Measurements from ENCODE around the gene PLEKHB2. TPM values are rescaled to one million over a fixed set of nuclear protein-coding genes. Genes with fewer than 3 reads are reported as not detected.

PLEKHB2 gene
- total and polyA plus RNA-seq, 12 donors: 16.1 to 214 (median 96.0) TPM

GRCh38 chr2:131121464-131121863 lies 16.3 kb downstream of the PLEKHB2 start:
- Histone ChIP-seq H3K27ac (peak overlapping the region in 1 of 5 donors; percentile 41), H3K27me3 (no peaks in the 10 kb centered on the region), H3K4me1 (replicated peaks in 1 of 2) (peaks cover 8 to 18% of the 10 kb centered on the region in 2 donors), H3K4me3 (no peak overlapping the region), H3K9me3 (replicated peaks in 1 of 3) (no peaks in the 10 kb centered on the region), H3K36me3 (replicated peaks in 1 of 2) (peaks cover 0 to 17% of the 10 kb centered on the region in 2 donors)
- intact Hi-C loops (cut with DNase I): no loop called here
- TF ChIP-seq POLR2A (IDR thresholded peaks at IDR 0.05): no peak
- TF ChIP-seq CTCF (IDR thresholded peaks at IDR 0.05): no peak
- 67 to 99% (median 90%) methylated on average over 1 to 4 of the region's 4 CpGs for WGBS, 4 donors
- peak in 1 of 7 donors; percentile 42 for DNase-seq

GRCh38 chr2:131122496-131122895 lies 17.4 kb downstream of the PLEKHB2 start:
- TF ChIP-seq POLR2A (IDR thresholded peaks at IDR 0.05): no peak
- TF ChIP-seq CTCF (IDR thresholded peaks at IDR 0.05): no peak
- H3K36me3 ChIP-seq (replicated peaks in 1 of 2): peaks cover 0 to 27% of the 10 kb centered on the region in 2 donors
- H3K9me3 ChIP-seq (replicated peaks in 1 of 3): no peaks in the 10 kb centered on the region
- H3K4me3 ChIP-seq: no peak overlapping the region
- H3K4me1 ChIP-seq (replicated peaks in 1 of 2): peaks cover 8 to 25% of the 10 kb centered on the region in 2 donors
- H3K27ac ChIP-seq: no peak overlapping the region
- 96 to 100% (median 98%) methylated on average over 4 of the region's 4 CpGs for WGBS, 4 donors
- intact Hi-C loops (cut with DNase I): no loop called here
- peak in 1 of 7 donors; percentile 25 for DNase-seq
- no peaks in the 10 kb centered on the region for H3K27me3 ChIP-seq

DNA sequence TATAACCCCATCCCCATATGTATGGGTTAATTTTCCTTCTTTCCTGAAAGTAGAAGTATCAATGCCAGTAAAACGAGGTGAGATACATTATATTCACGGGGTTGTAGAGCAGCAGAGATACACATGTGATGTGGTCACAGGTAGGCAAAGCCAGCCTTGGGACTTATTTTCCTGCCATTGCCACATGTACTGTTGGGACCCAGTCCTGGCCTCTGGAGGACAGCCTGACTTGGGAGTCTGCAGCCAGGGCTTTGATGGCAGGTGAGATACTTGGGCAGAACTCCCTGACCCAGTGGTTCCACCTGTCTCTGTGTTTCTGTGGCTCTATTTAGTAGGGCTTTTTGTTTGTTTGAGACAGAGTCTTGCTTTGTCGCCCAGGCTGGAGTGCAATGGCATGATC lies 18.1 kb downstream of the PLEKHB2 start:
- DNase-seq: peak in 1 of 7 donors; percentile 39
- Histone ChIP-seq H3K4me3 (no peak overlapping the region), H3K27ac (no peak overlapping the region), H3K27me3 (no peaks in the 10 kb centered on the region), H3K36me3 (replicated peaks in 1 of 2) (peaks cover 0 to 33% of the 10 kb centered on the region in 2 donors), H3K9me3 (replicated peaks in 1 of 3) (no peaks in the 10 kb centered on the region), H3K4me1 (replicated peaks in 1 of 2) (peaks cover 8 to 26% of the 10 kb centered on the region in 2 donors)
- intact Hi-C loops (cut with DNase I): no loop called here
- no peak for TF ChIP-seq CTCF (IDR thresholded peaks at IDR 0.05)
- TF ChIP-seq POLR2A (IDR thresholded peaks at IDR 0.05): no peak
- WGBS, 4 donors: 91 to 98% (median 94%) methylated on average over 3 of the region's 3 CpGs

- peaks cover 0 to 37% of the 10 kb centered on the region in 2 donors for H3K36me3 ChIP-seq (replicated peaks in 1 of 2)
- peak in 1 of 7 donors; percentile 14 for DNase-seq
- 67 to 75% (median 72%) methylated on average over 7 of the region's 7 CpGs for WGBS, 4 donors
These were observed 20.1 kb downstream of the PLEKHB2 start for GRCh38 chr2:131125195-131125757.

More at GRCh38 chr2:131125195-131125757, 20.1 kb downstream of the PLEKHB2 start:
- no peak overlapping the region for H3K4me3 ChIP-seq
- no peaks in the 10 kb centered on the region for H3K27me3 ChIP-seq
- peaks cover 6 to 26% of the 10 kb centered on the region in 2 donors for H3K4me1 ChIP-seq (replicated peaks in 1 of 2)
- H3K9me3 ChIP-seq (replicated peaks in 1 of 3): no peaks in the 10 kb centered on the region
- no peak overlapping the region for H3K27ac ChIP-seq
- intact Hi-C loops (cut with DNase I): no loop called here
- TF ChIP-seq POLR2A (IDR thresholded peaks at IDR 0.05) (no peak), CTCF (IDR thresholded peaks at IDR 0.05) (no peak)

Data from adrenal gland (tissue), 12 donors.